HG03280 (cell line): ENCODE data around the gene GPR143.
"Not testable (repeated sequence)": the region's sequence is repeated elsewhere in the genome, so short reads cannot be mapped to it uniquely, and the experiment has no call there.

Source experiments
- ATAC-seq: cut with Tn5 transposase; IDR thresholded peaks from one replicate; pipeline ENCODE4 v1.9.1; 2021; ENCODE audit warnings: mild to moderate bottlenecking, moderate library complexity; ENCODE audit not compliant: unreplicated experiment

GPR143 gene

DNA sequence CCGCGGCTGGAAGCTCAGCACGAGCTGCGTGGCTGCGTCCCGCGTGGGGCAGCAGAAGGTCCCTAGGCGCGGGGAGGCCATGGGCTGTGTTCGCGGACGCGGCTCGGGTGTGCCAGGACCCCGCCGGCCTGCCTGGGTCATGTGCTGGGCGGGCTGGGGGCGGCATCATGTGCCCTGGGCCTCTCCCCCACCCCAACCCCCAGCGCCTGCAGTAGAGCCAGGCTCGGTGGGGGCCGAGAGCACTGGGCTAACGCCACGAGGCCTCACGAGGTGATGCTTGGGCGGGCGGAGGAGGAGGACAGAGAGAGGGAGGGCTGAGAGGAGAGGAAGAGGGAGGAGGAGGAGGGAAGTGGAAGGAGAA, at the start of gene GPR143:
TSS of gene GPR143 (minus strand) at position 111 of the 361 bp plus-strand sequence. CDS start at position 81, 30 bp downstream.
- ATAC-seq = no peak

DNA sequence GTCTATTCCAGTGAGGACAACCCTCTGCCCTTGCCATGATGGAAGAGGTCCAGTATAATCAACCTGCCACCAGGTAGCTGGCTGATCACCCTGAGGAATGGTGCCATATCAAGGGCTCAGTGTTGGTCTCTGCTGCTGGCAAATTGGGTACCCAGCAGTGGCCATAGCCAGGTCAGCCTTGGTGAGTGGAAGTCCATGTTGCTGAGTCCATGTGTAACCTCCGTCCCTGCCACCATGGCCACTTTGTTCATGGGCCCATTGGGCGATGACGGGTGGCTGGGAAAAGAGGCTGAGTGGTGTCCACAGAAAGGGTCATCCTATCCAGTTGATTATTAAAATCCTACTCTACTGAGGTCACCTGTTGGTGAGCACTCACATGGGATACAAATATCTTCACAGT, 45.4 kb upstream of the GPR143 start:
- not testable (repeated sequence) for ATAC-seq

DNA sequence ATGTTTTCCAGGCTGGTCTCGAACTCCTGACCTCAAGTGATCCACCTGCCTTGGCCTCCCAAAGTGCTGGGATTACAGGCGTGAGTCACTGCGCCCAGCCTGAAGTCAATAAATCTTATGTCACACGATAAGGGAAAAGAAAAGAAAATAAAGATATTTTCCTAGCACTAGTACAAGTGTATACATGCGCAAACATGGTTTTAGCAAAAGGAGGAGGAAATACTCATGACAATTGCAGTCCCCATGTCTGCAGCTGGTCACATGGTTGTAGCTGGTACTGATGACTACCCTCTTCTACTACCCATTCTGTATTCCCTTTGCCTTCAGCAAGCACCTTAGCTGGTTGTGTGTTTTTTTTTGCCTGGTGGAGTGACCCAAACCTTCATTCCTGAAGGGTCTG, 44.2 kb upstream of the GPR143 start:
- ATAC-seq = not testable (repeated sequence)

DNA sequence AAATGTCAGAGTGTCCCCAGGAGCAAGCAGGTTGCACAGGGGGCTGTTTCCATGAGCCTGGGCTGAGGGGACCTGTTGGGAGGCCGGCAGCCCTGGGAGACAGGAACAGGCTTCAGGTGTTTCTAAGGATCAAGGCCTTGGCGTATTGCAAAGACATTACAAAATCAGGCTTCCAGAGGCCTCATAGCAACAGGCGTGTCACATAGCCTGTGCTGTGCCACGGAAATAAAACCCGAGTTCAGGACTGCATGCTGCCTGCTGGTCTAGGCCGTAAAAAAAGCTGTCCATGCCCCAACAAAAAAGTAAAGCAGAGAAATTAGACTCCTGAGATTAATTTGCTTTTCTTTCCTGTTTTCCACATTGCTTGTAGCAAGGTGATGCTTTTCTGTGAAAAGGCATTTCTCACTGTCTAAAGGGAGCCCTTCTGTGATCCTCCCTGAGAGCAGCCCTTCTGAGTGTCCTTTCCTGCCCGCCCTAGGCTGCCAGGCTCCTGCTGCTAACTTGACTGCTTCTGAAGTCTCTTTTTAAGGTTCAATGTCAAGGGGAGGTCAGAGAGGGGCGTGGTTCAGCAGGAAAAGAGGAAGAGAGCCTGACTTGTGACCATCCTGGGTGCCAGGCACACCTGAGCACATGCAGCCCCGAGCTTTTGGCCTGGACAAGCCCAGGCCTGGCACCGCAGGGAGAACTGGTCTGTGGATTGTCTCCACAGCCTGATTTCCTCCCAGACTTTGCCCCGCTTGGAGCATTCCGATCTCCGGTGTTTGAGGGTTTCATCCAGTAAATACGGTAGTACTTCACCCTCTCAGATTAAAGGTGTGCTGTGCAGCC, 41.9 kb upstream of the GPR143 start:
- ATAC-seq = no peak

DNA sequence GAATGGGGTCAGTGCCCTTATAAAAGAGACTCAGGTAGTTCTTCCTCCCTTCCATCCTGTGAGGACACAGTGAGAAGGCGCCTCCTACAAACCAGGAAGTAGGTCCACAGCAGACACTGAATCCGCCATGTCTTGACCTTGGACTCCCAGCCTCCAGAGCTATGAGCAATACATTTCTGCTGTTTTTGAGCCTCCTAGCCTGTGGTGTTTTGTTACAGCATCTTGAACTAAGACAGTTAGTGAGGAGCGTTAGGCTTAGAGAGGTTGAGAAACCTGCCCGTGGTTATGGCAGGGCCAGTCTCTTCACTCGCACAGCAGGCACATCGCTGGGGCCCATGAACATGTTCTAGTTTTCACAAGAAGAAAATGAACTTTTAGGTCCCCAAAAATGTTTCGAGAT, 40.3 kb upstream of the GPR143 start:
- ATAC-seq = no peak

DNA sequence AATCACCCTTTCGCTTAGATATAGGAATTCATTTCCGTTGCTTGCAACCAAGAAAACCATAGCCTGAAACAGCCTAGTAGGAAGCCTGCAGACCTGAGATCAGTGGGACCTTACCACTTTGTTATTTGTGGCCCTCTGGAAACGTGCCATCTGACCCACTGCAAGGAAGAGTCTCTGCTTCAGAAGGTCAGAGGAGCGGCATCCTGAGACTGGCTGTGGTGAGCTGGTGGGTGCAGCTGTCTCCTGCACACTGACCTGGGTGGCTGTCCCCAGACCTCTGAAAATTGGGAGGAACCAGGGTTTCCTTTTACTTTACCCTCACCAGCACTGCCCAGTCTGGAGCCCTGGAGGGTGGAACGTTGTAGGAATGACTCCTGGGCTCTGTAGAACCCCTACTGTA, 38.8 kb upstream of the GPR143 start:
- no peak for ATAC-seq

DNA sequence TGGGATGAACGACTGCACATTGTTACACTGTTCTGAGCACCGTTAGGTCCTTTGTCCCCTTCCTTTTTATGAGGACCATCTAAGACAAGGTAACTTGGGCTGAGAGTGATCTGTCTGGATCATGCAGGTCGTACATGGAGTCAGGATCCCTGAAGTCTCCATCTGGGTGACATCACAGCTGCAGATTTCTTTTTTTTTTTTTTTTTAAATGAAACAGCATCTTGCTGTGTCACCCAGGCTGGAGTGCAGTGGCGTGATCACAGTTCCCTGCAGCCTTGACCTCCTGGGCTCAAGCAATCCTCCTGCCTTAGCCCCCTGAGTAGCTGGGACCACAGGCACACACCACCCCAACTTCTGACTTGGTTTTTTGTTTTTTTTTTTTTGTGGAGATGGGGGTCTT, 37.1 kb upstream of the GPR143 start:
- ATAC-seq = no peak

DNA sequence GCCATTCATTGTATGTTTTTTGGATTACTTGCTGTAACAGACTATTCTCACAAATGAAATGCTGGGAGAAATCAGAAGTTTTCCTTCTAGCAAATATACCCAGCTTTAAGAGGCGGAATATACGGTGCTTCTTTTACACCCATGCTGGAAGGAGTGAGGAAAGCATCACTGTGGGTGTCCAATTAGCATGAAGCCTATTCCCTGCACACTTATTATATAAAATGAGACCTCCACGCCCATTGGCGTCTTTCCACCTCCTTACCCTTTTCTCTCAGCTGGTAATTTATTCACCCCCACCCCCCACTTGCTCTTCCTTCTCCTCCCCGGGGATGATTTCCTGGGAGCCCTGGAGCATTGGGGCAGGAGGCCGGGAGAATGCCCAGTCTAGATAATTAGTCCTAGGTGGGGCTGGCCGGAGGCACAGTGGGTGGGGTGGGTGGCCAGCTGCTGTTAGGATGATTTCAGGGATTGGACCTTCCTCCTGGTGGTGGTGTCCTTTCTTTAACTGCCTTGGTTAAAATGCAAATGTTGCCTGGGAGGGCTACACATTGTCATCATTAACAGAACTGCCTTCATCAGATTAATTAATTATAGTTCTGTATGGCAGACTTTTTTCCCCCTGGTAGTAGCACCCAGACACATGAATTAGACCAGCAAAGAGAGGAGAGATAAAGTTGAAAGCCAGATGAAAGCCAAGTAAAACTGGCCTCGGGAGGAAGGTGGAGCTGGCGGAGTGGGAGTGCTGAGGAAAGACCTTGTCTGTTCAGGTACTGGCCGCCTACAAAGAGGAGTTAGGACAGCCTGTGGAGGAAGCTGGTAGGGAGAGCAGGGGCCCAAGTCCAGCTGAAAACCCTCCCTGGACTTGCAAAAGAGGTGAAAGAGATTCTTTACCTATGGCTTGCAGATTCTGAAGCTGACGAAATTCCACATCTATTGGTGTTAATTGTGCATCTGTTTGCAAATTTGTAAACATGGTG, 32.0 kb upstream of the GPR143 start:
- ATAC-seq = no peak

DNA sequence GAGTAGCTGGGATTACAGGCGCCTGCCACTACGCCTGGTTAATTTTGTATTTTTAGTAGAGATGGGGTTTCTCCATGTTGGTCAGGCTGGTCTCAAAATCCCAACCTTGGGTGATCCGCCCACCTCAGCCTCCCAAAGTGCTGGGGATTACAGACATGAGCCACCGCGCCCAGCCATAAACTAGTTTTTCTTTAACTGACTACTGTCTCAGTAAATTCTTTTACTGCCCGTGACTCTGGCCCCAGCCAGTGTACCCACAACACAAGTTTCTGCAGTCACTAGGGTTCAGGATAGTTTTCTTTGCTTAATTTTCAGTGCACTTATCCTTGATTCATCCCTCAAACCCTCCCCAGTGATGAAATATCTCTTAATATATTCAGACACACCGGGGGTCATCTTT, 28.8 kb upstream of the GPR143 start:
- ATAC-seq = no peak

DNA sequence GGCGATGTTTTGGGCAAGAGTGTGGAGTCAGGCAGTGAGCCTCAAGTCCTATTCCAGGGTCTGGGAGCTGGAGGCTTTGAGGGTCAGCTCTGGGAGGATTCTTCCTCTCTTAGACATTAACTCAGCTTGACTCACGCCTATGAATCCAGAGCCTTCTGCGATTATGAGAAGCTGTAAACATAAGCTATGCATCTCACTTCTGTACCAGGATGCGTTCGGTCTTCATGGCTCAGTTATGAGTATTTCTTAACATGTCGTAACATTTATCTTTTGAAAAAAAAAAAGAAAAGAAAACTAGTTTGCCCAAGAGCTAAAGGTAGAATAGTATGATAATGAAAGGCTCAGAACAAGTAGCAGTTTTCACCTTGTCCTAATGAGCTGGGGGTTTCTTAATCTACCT, 25.2 kb upstream of the GPR143 start:
- no peak for ATAC-seq

DNA sequence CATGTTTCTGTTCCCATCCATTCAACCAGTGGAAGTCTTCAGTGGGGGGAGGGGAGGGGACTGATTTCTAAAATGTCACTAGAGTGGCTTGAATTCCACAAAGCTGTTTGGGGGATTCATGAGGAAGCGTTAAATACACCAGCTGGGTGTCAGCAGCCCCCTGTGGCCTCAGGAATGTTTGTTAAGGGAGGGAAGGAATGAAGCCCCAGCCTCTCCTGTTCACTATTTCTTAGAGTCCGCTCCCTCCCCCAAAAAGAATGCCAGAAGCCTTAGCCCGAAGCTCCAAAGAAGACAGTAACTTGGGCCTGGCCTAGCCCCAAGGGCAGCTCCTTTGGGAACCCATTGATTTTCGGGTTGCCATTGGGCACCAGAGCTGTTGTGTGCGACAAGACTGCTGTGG, 23.9 kb upstream of the GPR143 start:
- ATAC-seq = no peak

DNA sequence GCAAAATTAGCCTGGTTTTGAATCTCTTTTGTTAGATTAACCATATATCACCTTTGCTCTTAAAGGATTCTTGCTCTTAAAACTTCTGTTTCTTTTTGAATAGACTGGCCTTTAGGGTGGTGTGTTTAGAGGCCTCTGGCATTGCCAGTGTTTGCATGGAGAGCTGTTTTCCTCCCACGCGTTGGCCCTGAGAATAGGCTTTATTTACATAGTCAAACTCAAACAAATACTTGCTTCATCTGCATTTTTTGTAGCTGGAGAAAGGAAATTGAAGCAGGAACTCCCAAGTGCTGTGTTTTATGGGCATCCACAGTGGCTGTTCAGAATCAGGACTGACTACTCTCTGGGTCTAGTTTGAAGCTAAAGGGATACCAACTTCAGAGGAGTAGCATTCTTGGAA, 23.3 kb upstream of the GPR143 start:
- ATAC-seq = no peak

DNA sequence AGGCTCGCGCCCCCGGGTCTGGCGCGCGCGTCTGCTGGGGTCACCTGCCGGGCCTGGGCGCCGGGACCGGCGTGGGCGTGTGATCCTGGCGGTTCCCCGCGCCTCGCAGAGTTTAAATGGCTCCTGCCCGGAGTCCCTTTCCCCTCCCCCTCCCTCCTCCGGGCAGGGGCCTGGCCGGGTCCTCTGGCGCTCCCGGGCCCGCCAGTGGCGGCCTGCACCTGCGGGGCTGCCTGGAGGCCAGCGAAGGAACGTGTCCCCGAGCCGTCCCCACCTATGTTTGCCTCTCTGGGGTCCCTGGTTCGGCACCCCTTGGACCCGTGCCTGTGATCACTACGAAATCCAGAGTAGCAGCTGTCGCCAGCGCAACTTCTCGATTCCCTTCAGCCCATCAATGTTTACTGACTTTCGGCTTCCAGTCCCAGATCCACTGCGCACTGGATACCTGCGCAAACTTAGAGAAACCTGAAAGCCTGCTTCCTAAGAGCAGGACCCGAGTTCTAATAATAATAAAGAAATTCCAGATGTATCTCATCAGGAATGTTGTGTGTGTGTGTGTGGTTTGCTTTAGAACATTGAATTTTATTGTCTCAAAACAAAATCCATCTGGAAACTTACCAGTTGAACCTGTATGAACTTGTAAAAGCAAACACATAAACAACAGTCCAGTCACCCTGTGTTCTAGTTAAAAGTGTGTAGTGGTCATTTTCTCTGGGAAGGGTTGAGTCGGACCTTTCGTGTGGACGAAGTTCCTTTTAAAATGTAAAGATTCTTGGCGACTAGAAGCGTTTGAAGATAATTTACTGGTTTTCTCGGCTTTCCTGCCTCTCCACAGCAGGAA, 21.4 kb upstream of the GPR143 start:
- ATAC-seq = no peak

DNA sequence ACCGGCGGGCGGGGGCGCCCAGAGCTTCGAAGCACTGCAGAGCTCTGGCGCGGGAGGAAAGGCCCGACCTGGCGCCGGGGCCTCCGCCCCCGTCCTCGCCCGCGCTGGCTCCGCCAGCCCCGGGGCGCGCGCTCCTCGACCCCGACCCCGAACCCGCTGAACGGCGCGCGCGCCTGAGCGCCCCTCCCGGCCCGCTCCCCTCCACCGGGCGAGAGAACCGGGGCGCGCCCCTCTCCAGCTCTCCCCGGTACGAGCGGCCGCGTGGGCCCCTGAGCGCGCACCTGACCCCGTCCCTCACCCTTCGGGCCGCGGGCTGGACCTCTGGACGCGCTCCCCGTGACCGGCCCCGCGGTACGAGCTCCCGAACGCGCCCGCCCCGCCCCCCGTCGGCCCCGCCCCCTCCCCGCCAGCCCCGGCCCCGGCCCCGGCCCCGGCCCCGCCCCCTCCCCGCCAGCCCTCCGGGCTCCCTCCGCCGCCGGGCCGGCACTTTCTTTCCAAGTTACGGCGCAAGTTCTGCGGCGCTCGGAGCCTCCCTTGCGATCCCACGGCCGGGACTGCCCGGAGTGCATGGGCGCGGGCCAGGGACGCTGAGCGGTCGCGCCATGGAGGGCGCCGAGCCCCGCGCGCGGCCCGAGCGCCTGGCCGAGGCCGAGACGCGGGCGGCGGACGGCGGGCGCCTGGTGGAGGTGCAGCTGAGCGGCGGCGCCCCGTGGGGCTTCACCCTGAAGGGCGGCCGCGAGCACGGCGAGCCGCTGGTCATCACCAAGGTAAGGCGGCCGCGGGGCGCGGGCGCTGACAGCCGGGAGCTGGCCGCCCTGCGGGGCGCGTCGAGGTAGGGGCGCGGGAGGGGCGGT, 20.5 kb upstream of the GPR143 start, which contains the start of gene SHROOM2:
TSS of gene SHROOM2 (plus strand) at position 486 of the 854 bp plus-strand sequence. CDS start at position 603, 117 bp downstream.
- no peak for ATAC-seq

DNA sequence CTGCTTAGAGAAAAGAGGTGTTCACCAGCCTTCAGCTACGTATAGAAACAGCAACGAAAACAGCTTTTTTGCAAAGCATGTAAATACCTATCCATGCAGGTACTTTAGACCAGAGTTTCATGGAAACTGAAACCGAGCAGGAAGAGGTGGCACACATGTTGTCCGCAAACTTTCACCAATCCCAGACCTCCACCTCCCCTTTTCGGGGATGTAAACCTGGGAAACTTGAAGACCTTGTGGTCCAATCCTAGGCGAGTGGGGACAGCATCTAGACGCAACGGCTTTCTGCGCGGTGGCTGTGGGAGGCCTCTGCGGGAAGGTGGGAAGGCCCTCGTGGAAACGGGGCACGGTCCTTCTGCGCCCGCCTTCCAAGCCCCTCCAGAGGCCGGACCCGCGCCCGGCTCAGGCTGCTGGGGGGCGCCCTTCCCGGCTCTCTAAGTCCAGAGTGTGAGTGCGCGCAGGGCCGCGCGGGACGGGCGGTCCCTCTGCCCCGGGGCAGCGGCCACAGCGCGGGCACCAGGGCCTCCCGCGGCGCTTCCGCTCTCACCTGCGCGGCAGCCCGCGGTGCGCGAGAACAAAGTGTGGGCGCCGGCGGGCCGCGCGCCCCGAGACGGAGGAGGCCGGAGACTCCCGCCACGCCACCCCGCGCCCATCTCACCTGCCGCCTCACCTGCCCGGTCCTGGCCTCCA, 19.8 kb upstream of the GPR143 start:
- no peak for ATAC-seq

DNA sequence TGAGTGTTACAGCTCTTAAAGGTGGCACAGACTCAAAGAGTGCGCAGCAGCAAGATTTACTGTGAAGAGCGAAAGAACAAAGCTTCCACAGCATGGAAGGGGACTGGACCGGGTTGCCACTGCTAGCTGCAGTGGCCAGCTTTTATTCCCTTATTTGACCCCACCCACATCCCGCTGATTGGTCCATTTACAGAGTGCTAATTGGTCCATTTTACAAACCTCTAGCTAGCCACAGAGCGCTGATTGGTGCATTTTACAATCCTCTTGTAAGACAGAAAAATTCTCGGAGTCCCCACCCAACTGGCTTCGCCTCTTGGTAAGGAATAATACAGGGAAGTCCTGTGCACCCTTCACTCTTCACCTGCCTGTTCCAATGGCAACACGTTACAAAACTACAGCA, 18.7 kb upstream of the GPR143 start:
- ATAC-seq = no peak

DNA sequence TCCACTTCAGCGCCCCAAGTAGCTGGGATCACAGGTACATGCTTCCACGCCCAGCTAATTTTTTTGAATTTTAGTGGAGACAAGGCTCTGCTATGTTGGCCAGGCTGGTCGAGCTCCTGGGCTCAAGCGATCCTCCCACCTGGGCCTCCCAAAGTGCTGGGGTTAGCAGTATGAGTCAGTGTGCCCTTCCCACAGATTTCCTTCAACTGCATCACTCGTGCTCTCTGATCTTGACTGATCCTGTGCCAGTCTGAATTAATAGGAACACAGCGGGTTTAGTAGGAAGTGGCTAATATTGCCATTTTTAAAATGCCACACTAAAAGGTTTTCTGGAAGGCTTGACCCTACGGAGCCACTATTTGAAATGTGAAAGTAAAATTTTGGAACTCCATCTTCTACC, 16.3 kb upstream of the GPR143 start:
- ATAC-seq = no peak

DNA sequence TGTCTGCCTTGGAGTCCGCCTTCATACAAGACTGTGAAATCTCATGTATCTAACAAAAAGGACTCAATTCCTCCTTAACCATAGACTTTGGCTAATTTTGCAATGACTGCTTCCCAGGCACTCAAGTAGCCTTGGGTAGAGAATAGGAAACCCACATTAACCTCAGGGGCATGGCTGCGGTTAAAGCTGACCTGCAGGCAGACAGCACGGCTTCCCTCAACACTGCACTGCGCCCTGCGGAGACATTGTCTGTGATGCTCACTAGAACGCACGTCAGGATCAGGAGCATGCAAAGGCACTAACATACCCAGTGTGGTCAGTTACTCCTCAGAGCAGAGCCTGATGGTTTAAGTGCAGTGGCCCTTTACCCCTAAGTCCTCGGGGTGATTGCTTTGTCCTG, 10.3 kb upstream of the GPR143 start:
- no peak for ATAC-seq

DNA sequence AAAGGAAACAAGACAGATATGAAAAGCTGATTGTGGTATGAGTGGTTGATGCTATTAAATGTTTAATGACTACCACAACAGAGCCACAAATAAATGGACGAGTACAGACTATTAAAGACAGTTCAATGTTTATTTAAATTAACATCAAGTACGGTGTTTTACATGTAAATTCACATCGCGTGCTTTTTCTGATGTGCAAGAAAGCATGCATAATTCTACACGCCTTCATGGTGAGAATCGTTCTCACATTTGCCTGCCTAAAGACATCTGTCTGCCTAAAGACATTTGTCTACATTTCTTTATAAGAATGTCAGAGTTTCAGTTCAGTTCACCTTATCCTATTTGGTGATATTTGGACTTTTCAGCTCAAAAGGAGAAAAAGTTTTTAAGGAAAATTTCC, 7.3 kb upstream of the GPR143 start:
- ATAC-seq = no peak
